Endometrial microvascular endothelial cells (primary cell): ENCODE data around the gene IL12B. TPM values are rescaled to one million over a fixed set of nuclear protein-coding genes. Genes with fewer than 3 reads are reported as not detected.
"Not testable (repeated sequence)": the region's sequence is repeated elsewhere in the genome, so short reads cannot be mapped to it uniquely, and the experiment has no call there.

Source experiments
- in situ Hi-C: cut with HindIII; loops from 2 replicates; pipeline ENCODE4 v1.10.0; 2017; ENCODE audit warnings: low sequenced_read_pairs, low pct_unique_long_range_greater_than_20kb; ENCODE audit errors: inconsistent ontology term
- total RNA-seq: library from RNA; depleted of rRNA; stranded (reverse); fragments of >200 nt; gene quantifications from one replicate; pipeline ENCODE4 v1.2.3, GENCODE V29; 2015; ENCODE audit errors: inconsistent ontology term

Gene IL12B
- total RNA-seq, 1 donor from 2014 or later, result not detected

GRCh38 chr5:159304961-159305595, 25.2 kb downstream of the IL12B start:
- in situ Hi-C loops, result no loop called here

DNA sequence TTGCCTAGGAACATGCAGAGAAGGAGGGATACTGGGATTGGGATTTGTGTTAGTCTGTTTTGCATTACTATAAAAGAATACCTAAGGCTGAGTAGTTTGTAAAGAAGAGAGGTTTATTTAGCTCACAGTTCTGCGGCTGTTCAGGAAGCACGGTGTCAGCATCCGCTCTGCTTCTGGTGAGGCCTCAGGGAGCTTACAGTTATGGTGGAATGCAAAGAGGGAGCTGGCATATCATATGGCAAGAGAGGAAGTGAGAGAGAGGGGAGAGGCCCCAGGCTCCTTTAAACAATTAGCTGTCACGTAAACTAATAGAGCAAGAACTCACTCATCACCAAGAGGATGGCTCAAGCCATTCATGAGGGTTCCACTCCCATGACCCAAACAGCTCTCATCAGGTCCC, 27.0 kb downstream of the IL12B start:
- in situ Hi-C loops, result no loop called here

DNA sequence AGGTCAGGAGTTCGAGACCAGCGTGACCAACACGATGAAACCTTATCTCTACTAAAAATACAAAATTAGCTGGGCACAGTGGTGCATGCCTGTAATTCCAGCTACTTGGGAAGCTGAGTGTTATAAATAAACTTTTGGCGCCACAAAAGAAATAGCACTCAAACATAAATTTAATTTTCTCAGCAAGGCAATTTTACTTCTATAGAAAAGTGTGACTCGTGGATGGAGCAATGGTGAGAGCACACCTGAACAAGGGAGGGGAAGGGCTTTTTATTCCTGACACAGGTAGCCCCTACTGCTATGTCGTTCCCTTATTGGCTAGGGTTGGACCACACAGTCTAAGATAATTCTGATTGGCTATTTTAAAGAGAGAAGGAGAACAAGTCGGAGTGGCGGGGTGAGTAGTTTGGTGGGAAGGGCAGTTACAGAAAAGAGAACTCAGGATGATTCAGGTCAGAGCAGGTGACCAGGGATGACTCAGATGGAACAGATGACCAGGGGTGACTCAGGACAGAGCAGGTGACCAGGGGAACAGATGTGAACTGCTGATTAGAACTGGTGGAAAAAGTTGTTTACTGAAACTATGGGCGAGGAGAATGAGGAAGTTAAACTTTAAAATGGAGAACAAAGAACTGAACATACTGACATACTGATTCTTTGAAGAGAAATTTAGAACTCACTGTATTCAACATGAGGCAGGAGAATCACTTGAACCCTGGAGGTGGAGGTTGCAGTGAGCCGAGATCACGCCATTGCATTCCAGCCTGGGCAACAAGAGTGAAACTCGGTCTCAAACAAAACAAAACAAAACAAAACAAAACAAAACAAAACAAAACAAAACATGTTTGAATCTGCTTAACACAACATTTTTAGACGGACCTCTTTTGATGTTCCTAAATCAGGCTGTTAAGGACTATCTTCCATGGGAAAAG, 28.1 kb downstream of the IL12B start:
- in situ Hi-C loops, result not testable (repeated sequence)

DNA sequence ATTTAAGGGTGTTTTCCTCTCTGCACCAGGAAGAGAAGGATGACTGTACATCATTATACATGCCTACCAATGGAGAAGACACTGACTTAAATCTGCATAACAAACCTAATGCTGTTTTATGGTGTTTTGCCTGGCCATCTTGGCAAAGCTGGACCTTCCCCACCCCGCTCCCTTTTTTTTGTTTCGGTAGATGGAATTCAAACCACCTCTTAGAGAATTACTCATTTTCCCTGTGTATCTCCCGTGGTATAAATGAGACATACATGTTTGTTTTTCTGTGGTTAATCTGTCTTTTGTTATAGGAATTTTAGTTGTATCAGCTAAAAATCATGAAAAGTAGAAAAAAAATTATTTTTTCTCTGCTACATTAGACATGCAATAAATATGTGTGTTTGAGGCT, 28.8 kb downstream of the IL12B start:
- in situ Hi-C loops, result no loop called here

- in situ Hi-C loops, result not testable (repeated sequence)
Observed at GRCh38 chr5:159297300-159297699, 33.0 kb downstream of the IL12B start.

DNA sequence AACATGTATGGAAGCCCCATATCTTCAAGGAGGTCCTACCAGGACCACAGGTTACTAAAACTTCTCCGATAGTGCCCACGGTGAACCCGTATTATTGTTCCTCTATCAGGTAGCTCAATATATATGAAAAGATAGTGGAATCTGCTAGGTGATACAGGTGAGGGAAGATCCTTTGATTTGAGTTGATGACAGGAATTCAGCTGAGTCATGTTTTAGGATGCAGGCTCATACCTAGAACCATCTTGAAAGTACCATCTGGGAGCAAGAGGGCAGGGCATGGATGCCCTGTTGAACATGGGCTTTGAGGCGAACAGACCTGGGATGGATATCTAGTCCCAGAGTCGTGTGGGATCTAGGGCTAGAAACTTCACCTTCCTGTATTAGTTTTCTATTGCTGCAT, 35.4 kb downstream of the IL12B start:
- in situ Hi-C loops, result no loop called here

GRCh38 chr5:159290741-159291140, 39.5 kb downstream of the IL12B start:
- in situ Hi-C loops, result no loop called here

DNA sequence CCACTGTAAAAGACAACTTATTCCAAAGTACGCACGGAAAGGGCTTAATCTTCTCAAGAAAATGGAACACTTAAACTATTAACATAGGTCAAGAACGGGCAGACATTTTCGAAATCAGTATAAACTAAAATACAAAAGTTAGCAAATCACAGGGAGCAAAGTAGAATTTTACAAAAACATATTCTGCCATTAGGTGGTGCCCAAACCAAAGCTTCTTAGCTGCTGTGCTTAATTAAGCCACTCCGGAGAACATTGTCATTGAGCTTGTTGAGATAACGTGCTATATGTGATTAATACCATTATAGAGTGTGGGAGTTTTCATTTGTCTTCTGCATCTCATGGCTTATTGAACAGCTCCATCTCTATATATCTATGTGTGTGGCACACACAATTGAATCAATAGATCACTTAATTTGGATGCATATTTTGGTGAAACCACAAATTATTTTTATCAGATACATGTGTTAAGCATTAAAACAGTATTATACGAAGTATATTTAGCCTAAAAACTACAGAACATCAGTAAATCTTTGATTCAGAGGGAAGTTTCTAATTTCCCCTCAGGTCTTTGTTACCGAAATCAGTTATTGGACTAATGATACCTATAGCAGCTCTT, 43.8 kb downstream of the IL12B start:
- in situ Hi-C loops, result no loop called here

DNA sequence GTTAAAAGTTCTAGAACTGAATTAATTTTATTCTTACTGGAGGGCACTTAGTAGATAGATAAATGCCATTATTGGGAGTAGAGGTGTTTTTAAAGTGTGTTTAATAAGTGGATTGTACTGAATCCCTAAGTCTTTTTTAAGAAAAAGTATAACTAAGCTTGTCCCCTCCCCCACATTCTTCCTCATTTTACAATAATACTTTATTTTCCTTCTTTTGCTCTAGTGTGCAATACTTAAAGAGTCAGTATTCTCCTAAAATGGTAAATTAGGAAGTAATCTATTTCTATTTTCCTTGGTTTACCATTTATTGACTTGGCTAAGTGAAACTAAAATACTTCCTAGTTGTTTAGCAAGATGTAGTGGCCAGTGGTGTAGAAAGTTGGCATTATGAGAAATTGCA, 55.6 kb downstream of the IL12B start:
- in situ Hi-C loops, result no loop called here

DNA sequence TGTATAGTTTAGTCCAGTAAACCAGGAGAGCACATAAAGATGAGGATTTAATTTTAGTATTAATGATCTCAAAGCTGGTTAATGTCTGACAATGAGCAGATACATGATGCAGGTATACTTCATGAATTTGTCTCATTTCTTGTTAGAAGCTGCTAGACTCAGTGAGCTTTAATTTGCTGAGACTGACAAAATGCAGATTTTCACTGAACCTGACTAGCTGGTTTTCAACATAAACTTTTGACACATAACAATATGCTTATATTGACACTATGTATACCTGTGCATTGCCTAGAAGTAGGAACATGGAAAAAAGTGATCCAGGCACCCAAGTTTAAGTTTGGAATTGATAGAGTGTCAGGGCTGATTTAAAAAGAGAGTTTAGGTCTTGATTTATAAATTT, 56.4 kb downstream of the IL12B start:
- in situ Hi-C loops, result no loop called here

DNA sequence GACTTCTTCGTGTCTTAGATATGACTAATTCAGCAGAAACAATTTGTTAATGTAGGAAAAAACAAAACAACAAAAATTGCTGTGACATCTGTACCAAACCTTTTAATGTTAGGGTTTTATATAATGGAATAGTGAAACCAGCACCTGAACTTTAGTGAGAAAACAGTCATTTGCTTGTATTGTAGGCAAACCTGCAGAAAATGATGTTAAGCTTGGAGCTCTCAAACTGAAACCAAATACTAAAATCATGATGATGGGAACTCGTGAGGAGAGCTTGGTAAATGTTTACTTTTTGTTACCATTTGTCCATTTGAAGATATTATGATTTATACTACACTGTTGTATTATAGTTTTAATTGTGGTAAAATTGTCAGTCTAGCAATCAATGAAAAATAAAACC, 60.6 kb downstream of the IL12B start:
- in situ Hi-C loops, result no loop called here

DNA sequence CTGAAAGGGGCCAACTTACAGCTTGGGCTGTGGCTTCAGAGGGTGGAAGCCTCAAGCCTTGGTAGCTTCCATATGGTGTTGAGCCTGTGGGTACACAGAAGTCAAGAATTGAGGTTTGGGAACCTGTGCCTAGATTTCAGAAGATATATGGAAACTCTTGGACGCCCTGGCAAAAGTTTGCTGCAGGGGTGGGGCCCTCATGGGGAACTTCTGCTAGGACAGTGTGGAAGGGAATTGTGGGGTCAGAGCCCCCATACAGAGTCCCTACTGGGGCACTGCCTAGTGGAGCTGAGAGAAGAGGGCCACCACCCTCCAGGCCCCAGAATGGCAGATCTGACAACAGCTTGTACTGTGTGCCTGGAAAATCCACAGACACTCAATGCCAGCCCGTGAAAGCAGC, 63.5 kb downstream of the IL12B start:
- in situ Hi-C loops, result not testable (repeated sequence)

Other genes with a start within 250 kb of the IL12B start
- 0.09 TPM for gene EBF1, start 230.6 kb downstream of the IL12B start, total RNA-seq
- 61.1 TPM for gene RNF145, start 120.9 kb downstream of the IL12B start, total RNA-seq
- gene UBLCP1, start 67.2 kb downstream of the IL12B start, total RNA-seq, result 26.9 TPM